HG02610 (cell line): Measurements from ENCODE around the gene FADS1.

ENCODE experiments used
- ATAC-seq: cut with Tn5 transposase; IDR thresholded peaks from one replicate; pipeline ENCODE4 v1.9.1; 2021; ENCODE audit warnings: mild to moderate bottlenecking, moderate library complexity; ENCODE audit not compliant: unreplicated experiment

Gene FADS1

DNA sequence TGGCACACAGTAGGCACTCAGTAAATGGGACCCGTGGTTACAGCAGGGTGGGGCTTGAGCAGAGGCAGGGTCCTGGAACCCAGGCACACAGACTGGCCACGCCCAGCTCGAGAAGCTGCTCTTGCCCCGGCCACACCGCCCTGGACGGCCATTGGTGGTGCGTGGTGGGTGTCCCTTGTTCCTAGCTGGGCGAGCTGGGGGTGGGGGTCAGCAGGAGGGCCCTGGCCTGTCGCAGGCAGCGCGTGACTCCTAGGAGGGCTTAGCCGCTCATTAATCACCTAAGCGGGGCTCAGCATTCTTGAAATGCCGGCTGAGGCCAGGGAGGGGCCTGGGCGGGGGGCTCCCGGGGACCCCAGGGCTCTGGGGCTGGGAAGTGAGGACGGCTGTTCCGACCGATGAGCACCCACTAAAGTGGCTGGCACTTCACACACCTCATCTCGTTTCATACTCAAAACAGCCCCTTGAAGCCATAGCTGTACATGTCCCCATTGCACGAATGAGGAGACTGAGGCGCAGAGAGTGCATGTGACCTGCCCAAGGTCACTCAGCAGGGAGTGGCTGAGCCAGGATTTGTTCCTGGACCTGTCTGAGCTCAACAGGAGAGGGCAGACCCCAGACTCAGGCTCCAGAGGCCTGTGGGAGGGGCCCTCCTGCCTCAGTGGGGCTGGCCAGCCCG lies 52.7 kb downstream of the FADS1 start:
- ATAC-seq: no peak

DNA sequence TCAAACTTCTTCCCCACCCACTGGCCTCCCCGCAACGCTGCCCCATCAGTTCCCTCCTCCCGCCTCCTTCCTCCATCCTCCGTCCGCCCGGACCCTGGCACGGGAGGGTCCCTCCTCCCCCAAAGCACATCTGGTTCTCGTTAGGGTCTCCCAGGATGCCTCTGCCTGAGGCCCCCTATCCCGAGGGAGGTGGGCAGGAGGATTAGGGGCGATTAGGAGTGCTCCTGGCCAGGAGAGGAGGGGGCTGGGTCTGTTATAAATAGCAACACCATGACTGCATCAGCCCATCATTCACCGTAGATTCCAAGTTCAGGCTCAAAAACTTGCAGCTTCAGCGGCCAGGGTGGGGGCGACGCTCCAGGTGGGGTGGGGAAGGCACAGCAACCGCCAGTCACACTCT lies 54.0 kb downstream of the FADS1 start:
- ATAC-seq: no peak

DNA sequence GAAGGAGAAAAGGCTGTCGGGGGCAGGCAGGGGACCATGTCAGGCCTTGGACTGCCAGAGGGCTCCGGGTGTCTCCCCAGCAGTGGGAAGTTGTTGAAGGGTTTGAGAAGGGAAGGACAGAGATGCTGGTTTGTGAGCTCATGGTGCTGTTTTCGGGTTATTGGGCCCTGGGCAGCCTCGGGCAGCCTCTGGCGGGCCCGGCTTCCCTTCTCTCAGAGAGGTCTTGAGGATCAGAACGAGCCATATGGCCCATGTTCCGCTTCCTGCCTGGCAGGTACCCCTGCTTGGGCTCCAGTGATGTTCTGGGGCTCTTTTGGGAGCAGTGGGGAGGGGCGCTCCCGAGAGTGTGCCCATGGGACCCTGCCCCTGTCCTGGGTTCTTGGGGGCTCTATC lies 54.6 kb downstream of the FADS1 start:
- ATAC-seq: no peak

DNA sequence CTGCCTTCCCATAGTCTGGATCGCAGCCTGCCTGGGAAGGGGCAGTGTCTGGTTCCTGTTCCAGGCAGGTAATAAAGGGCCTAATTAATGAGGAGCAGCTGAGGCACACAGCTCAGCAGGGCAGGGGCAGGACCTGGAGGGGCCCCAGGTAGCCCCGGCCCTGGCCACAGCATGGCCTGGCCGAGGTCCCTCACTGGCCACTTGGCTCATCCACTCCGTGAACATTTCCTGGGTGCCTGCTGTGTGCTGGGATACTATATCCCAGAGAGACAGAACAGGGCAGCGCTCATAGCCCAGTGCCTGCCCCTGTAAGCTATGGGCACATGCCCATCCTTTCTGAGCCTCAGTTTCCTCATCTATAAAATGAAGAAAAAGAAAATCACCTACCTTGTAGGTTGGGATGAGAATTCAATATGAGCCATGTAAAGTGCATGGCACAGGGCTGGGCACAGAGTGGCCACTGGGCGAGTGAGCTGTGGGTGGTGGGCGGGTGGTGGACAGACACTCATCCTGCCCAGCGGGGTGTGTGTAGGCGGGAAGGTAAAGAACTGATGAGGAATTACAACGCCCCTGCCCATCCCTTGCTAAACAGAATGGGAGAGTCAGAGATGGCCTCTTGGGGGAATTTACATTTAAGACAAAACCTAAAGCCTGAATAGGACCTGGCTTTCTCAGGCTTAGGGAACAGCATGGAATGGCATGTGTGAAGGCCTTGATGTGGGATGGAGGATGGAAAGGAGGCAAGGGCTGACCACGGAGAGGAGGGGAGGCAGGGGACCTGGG lies 55.2 kb downstream of the FADS1 start:
- no peak for ATAC-seq

DNA sequence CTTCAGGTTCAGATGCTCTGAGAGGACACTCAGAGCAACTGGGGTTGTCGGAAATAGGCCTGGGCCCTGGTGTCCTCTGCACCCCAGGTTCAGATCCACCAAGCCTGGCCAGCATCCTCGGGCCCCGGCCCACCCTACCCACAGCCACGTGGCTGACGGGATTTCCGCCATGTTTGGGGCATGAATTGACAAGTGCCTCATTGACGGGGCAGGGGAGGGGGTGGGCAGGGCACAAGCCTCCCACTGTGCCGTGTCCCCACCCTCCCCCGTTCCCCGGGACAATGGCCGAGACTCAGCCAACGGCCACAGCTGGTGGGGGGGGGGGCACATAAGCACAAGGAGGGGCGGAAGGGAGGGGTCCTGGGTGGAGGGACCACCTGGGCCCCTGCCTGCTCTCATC lies 55.9 kb downstream of the FADS1 start:
- ATAC-seq: no peak

DNA sequence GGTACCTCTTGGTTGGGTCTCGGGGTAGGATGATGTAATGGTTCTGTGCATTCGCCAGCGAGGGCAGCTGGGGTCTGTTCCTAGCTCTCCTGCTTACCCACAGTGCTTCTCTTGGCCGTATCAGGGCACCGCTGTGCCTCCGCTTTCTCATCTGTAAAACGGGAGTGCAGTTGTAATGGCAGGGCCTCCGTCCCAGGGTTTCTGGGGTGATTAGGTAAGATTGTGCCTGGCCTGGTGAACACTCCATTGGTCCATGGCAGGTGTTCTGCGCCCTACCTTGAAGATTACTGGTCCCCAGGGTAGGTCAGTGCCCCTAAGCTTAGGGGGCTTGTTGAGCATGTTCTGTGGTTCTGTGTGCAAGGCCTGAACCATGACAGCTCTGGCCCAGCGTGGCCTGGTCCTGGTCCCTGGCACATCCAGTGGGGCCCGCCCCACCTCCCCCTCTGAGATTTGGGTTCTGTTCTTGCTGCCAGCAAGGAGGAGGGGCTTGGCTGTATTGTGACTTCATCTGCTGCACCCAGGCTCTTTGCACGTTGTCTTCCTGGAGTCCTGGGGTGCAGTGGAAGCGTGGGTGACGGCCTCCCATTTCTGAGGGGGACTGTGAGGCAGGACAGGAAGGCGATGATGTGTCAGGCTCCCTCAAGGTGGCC lies 59.5 kb downstream of the FADS1 start:
- ATAC-seq: no peak

DNA sequence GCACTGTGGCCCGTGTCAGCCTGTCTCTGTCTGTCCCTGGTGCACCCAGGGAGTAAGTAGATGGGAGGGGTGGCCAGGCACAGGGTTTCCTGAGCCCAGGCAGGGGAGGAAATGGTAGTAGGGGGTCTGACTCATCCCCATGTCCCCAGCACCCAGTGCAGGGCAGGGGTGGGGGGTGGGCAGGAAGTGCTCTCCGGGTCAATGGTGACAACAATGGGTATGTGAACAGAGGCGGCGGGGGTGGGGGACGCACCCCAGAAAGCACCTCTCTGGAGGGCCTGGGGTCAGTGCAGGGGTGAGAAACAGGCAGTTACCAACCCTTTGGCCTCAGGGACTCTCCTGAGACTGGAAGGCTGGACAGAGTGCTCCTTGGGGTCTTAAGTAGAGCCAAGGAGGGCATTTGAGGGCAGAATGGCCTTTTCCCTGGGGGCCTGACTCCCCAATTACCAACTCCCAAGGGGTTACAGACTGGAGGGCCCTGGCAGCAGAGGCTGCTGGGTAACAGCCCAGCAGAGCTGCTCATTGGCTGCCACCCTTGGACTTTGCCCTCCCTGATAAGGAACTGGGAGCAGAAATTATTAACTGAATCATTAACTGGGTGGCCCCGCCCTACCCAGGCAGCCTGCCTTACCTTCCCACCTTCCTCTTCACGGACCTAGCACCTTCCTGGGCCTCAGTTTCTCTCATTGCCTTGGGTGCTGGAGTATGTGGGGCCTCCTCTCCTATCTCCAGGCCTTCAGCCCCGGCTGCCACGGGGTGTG lies 60.2 kb downstream of the FADS1 start:
- no peak for ATAC-seq

DNA sequence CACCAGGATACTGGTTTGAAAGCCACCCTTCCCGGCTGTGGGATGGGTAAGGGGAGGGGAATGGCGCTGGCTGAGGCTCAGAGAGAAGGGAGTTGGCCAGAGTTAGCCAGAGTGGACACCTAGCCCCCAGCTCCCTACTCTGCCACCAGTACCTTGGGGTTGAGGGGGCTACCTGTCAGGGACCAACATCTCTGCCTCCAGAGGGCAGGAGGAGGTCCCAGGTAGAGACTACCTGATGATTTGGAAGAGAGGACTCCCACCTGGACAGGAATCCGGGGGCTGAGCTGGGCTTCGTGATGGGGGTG lies 60.7 kb downstream of the FADS1 start:
- no peak for ATAC-seq

DNA sequence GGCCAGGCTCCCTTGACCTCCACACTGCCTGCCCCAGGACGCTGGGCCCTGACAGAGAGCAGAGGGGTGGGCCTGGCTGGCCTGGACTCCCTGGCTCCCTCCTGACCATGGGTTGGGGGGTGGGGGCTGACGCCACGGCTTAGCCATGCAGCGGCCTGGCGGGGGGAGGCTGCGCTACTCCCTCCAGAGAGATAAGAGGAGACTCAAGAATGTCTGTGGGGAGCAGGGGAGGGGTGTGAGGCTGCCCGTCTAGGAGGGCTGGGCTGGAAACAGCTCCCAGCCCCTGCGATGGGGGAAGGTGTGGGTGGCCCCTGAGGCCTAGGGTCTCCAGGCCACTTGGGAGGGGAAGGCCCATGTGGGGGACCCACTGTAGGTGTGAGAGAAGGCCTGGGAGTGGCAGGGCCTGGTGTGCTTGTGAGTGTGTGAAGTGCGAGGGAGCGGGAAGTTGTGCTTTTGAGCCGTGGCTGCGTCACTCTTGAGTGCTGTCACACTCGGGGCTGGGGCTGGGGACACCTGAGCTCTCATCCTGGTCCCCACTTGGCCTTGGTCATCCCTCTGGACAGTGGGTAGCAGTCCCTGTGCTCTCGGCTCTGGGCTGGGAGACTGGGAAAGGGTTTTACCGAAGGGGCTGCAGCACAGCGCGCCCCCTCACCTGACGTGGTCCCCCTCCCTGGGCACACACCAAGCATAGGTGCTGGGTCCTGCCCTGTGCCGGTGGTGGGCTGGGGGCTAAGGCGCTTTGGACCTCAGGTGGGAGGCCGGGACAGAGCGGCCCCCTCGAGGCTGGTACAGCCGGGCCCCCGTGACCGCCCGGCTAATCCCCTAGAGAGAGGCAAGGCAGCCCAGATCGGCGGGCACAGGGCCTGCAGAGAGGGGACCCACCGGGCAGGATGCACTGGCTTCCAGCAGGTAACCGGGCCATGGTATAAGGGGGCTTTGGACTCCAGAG lies 62.0 kb downstream of the FADS1 start:
- ATAC-seq: no peak

DNA sequence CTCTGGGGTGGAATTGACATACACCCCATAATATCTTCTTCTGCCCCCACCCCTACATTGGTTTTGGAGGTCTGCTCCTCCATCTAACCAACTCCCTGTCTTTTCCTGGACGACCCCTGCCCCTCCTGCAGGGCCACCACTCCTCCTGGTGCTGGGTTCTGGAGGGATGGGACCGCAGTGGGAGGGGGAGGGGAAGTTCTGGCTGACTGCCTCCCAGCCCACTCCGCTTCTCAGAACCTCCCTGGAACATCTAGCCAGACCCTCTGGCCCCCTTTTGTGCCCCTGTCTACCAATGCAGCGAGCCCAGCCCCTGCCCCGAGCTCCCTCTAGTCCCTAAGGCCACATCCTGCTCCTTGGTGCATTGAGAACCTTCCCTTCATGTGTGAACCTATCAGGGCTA lies 63.1 kb downstream of the FADS1 start:
- ATAC-seq: no peak

DNA sequence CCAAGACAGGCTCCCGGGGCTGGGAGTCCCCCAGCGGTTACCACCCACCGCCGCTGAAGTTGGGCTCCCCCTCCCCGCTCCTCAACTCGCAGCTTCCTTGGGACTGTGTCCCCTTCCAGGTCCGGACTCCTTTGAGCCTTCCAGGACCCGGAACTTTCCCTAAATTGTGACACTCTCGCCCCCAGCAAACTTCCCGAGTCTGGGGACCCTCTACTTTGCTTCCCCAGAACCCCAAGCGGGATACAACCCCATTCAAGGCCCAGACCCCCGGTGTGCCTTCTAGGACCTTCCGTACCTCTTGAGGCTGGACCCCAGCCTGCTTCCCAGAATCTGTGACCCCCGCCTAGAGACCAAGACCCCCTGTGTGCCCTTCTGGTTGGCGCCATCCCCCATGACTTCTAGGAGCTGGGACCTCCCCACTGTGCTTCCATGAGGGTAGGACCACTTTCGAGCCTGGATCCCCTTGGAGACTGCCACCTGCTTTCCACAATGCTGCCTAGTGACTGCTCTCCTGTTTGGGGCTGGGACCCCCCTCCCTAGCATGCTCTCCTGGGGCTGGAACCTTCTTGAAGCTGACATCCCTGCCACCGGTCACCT lies 63.8 kb downstream of the FADS1 start:
- ATAC-seq: no peak

DNA sequence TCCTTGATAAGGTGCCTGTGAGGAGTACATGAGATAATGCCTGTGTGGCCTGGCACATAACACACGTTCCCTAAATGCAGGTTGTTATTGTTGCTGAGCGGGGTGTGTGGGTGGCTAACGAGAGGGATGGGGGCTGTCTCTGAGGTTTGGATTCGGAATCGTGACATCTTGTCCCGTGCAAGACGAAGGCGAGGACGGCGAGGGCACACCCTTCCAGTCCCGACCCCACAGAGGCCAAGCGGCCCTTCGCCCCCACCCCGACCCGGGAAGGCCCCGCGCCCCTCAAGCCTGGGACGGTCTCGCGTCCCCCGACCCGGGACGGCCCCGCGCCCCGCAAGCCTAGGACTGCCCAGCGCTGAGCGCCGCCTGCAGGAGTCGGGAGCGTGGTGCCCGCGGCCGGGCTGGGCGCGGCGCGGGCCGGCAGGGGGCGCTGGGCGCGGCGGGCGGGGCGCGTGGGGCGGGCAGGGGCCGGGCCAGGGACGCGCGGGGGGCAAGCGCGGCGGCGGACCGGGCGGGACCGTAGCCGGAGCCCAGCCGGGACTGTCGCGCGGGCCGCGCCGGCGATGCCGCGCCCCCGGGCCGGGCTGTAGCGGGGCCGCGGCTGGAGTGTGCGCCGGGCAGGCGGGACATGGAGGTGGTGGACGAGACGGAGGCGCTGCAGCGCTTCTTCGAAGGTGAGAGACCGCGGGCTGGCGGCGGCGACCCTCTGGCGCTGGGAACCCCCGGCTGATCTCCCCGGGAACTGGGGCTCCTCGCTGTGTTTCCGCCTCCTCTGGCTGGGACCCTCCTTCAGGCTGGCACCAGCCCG lies 64.5 kb downstream of the FADS1 start, which contains the start of gene MYRF:
Gene MYRF, plus strand, starts transcription at position 520 of the 808 bp plus-strand sequence. Its CDS starts 109 bp downstream, at position 629.
- no peak for ATAC-seq

DNA sequence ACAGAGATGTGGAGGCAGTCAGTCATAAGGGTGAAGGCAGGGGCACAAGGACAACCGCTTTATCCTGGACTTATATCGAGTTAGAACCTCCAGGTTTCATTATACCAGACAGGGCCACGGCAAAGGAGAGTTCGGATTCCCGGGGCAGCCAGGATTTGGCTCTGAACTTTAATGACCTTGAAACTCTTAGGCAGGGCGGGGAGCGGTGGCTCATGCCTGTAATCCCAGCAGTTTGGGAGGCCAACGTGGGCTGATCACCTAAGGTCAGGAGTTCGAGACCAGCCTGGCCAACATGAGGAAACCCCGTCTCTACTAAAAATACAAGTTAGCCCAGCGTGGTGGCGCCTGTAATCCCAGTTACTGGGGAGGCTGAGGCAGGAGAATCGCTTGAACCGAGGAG lies 65.4 kb downstream of the FADS1 start:
- no peak for ATAC-seq

DNA sequence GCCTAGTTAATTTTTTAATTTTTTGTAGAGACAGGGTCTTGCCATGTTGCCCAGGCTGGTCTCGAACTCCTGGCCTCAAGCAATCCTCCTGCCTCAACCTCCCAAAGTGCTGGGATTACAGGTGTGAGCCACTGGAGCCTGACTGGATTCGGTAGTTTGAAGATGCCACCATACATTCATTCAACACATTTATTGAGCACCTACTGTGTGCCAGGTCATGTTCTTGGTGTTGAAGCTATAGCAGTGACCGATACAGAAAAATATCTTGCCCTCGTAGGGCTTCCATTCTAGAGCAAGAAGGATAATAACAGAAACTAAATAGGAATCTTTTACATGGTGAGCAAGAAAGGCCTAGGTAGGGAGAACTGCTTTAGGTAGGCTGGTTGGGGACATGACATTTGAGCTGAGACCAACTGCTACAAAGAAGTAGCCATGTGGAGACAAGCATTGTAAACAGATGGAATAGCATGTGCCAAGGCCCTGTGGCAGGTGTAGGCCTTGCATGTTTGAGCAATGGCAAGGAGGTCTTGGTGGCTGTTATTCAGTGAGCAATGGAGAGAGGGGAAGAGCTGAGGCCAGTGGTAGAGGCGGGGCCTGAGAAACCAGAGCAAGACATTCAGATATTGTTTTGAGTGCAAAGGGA lies 66.1 kb downstream of the FADS1 start:
- ATAC-seq: no peak
